HepG2 (cell line): Measurements from ENCODE around the gene CD151. TPM values are rescaled to one million over a fixed set of nuclear protein-coding genes. Genes with fewer than 3 reads are reported as not detected.

Experiments used
- ATAC-seq: fragments of 200-7000 bp; cut with Tn5 transposase; 3 replicates; pipeline ENCODE4 v1.9.1; 2020; ENCODE audit warnings: mild to moderate bottlenecking, moderate library complexity
- BruUV-seq: library from RNA; stranded (reverse); fragments of 400-500 nt; replicated peaks from 2 replicates; lab custom pipeline; 2021; lab: Mats Ljungman, UMichigan
- CTCF ChIA-PET: fragments of 300-600 bp; formaldehyde crosslinking; extraction: SDS; loops from one replicate; lab custom pipeline; 2021; ENCODE audit warnings: low total read pairs, inconsistent platforms, low intra/inter-chr PET ratio; lab: Yijun Ruan, JAX
- POLR2A ChIA-PET: fragments of 350-600 bp; sonication (Branson Sonifier 250); formaldehyde crosslinking; loops from one replicate; lab custom pipeline; 2020; ENCODE audit warnings: antibody characterized with exemption, inconsistent platforms; lab: Yijun Ruan, JAX
- DNase-seq: peaks from one replicate; pipeline ENCODE4 v3.0.0-alpha.2; 2015; ENCODE audit warnings: low spot score
- FAIRE-seq: peaks from 3 replicates; lab custom pipeline; 2011; peaks lifted over from hg19 to GRCh38; lab: Jason Lieb, UNC
- H2AFZ ChIP-seq: one replicate; pipeline ENCODE4 v1.6.1; 2011; ENCODE audit warnings: low read length, inconsistent platforms
- H3K27ac ChIP-seq: fragments of 300-600 bp; 3 replicates; pipeline ENCODE4 v1.8.0; 2011; ENCODE audit warnings: mixed run types, mild to moderate bottlenecking, mixed read lengths, low read length, inconsistent platforms; ENCODE audit not compliant: insufficient read depth; ENCODE audit errors: extremely low read length
- H3K27me3 ChIP-seq, 2 experiments: fragments of 200-600 bp in 1 of 2; 2 replicates in 1 of 2; 3 replicates in 1 of 2; pipeline versions ENCODE4 v1.6.0 to v1.8.0; 2011; ENCODE audit warnings: low read length in 2 of 2, mild to moderate bottlenecking in 2 of 2, moderate library complexity in 2 of 2, inconsistent platforms in 1 of 2; ENCODE audit not compliant: insufficient read depth in 2 of 2, control insufficient read depth in 1 of 2
- H3K36me3 ChIP-seq, 2 experiments: fragments of 200-600 bp in 1 of 2; replicated peaks in 1 of 2; 2 replicates in 1 of 2; 3 replicates in 1 of 2; pipeline versions ENCODE4 v1.5.1 to v1.8.0; 2011; ENCODE audit warnings: low read length in 2 of 2, inconsistent platforms in 1 of 2; ENCODE audit not compliant: insufficient read depth in 2 of 2, control insufficient read depth in 1 of 2
- H3K4me1 ChIP-seq: 2 replicates; pipeline ENCODE4 v1.5.1; 2012; ENCODE audit warnings: low read length, inconsistent platforms; ENCODE audit not compliant: insufficient read depth
- H3K4me2 ChIP-seq: 2 replicates; pipeline ENCODE4 v1.6.0; 2011; ENCODE audit warnings: low read depth, low read length, inconsistent platforms
- H3K4me3 ChIP-seq, 3 experiments: fragments of 200-600 bp in 1 of 3; sonication (generic), shearing (Covaris generic) in 1 of 3; replicated peaks in 1 of 3; 2 replicates each; pipeline ENCODE4 v1.5.1; 2011 to 2016; ENCODE audit warnings: low read length in 3 of 3, inconsistent platforms in 2 of 3, low read depth in 2 of 3, mild to moderate bottlenecking in 2 of 3, control low read depth in 1 of 3, mixed read lengths in 1 of 3; ENCODE audit not compliant: insufficient read depth in 1 of 3
- H3K79me2 ChIP-seq: one replicate; pipeline ENCODE4 v1.6.1; 2011; ENCODE audit warnings: low read length, inconsistent platforms; ENCODE audit not compliant: insufficient read depth
- H3K9ac ChIP-seq: 2 replicates; pipeline ENCODE4 v1.6.0; 2011; ENCODE audit warnings: mild to moderate bottlenecking, low read depth, low read length, inconsistent platforms; ENCODE audit not compliant: insufficient read depth
- H3K9me3 ChIP-seq: 2 replicates; pipeline ENCODE4 v1.5.1; 2012; ENCODE audit warnings: mild to moderate bottlenecking, low read length
- H4K20me1 ChIP-seq: 2 replicates; pipeline ENCODE4 v1.6.0; 2011; ENCODE audit warnings: inconsistent platforms, mild to moderate bottlenecking, low read length, moderate library complexity; ENCODE audit not compliant: insufficient read depth
- AGO1 ChIP-seq: fragments of 200-400 bp; formaldehyde crosslinking; IDR thresholded peaks from 2 replicates; pipeline ENCODE4 v1.6.1; 2017; ENCODE audit warnings: mild to moderate bottlenecking, low read depth, low read length, moderate library complexity; ENCODE audit not compliant: poor library complexity, severe bottlenecking
- AGO2 ChIP-seq: fragments of 200-400 bp; formaldehyde crosslinking; optimal IDR thresholded peaks from 2 replicates; pipeline ENCODE3; 2017; ENCODE audit warnings: mild to moderate bottlenecking, low read depth, low read length, moderate library complexity
- AKAP8 ChIP-seq: sonication (generic); formaldehyde crosslinking; IDR thresholded peaks from 2 replicates; pipeline ENCODE4 v1.5.1; 2020; ENCODE audit warnings: mild to moderate bottlenecking, missing genetic modification reagents
- GATA4 ChIP-seq: sonication (generic); IDR thresholded peaks from 2 replicates; pipeline ENCODE4 v1.6.1; 2016; ENCODE audit warnings: antibody characterized with exemption, low read depth, borderline replicate concordance
- HNRNPUL1 ChIP-seq: fragments of 200-400 bp; formaldehyde crosslinking; IDR thresholded peaks from 2 replicates; pipeline ENCODE4 v1.6.1; 2017; ENCODE audit warnings: low read depth, mild to moderate bottlenecking, low read length, moderate library complexity
- POLR2A ChIP-seq, 2 experiments: IDR thresholded peaks; 2 replicates each; pipeline ENCODE4 v1.6.1; 2011; ENCODE audit warnings: low read depth in 2 of 2, low read length in 2 of 2, mild to moderate bottlenecking in 1 of 2, moderate library complexity in 1 of 2; ENCODE audit not compliant: insufficient read depth in 1 of 2
- ZBTB38 ChIP-seq: sonication (generic); formaldehyde crosslinking; IDR thresholded peaks from 2 replicates; pipeline ENCODE4 v1.5.1; 2020; ENCODE audit warnings: mild to moderate bottlenecking, missing genetic modification reagents
- ZNF780A ChIP-seq: sonication (generic); formaldehyde crosslinking; IDR thresholded peaks from 2 replicates; pipeline ENCODE4 v1.8.0; 2022; ENCODE audit warnings: mild to moderate bottlenecking, missing genetic modification reagents, moderate library complexity
- WGBS: methylation state at CpG from one replicate; pipeline ENCODE4 v1.1.6; 2017; ENCODE audit warnings: low lambda C conversion rate; 5-methylcytosine and 5-hydroxymethylcytosine counted together
- in situ Hi-C: cut with HindIII; loops from 2 replicates; pipeline ENCODE4 v1.10.0; 2017; ENCODE audit warnings: low pct_unique_long_range_greater_than_20kb; ENCODE audit not compliant: extremely low pct_ligation_motif_present
- intact Hi-C: fragments of 100-400 bp; cut with micrococcal nuclease; formaldehyde crosslinking; loops from one replicate; pipeline ENCODE4 v1.10.0; 2022; ENCODE audit not compliant: unreplicated experiment
- polyA plus RNA-seq, 8 experiments: library from polyadenylated mRNA; depleted of rRNA in 3 of 8; stranded (reverse) in 7 of 8; unstranded in 1 of 8; fragments of >200 nt; fragmentation: Illumina TruSeq in 4 of 8; extraction: Trizol in 4 of 8; gene quantifications; 2 replicates each; pipeline versions ENCODE4 v1.2.1 to v1.2.3, GENCODE V29; 2011 to 2016; ENCODE audit warnings: low read depth in 4 of 8, missing spikeins in 1 of 8, mixed read lengths in 1 of 8; ENCODE audit not compliant: insufficient read depth in 1 of 8
- total RNA-seq, 5 experiments: library from RNA; depleted of rRNA; stranded (reverse); fragments of >200 nt; fragmentation: Illumina TruSeq; extraction: Trizol; gene quantifications; 2 replicates each; pipeline ENCODE4 v1.2.3, GENCODE V29; 2016; ENCODE audit warnings: low read depth in 1 of 5
- TF ChIP-seq, protein P1 (sequence below): sonication (generic); formaldehyde crosslinking; IDR thresholded peaks from 2 replicates; pipeline ENCODE4 v1.4.0; 2020; ENCODE audit warnings: missing genetic modification reagents

The CD151 gene
- total and polyA plus RNA-seq, 2 of the 13 experiments (the other 11 are each of a cell fraction or from before 2014, with no cell fraction given), result 125 to 197 TPM

DNA sequence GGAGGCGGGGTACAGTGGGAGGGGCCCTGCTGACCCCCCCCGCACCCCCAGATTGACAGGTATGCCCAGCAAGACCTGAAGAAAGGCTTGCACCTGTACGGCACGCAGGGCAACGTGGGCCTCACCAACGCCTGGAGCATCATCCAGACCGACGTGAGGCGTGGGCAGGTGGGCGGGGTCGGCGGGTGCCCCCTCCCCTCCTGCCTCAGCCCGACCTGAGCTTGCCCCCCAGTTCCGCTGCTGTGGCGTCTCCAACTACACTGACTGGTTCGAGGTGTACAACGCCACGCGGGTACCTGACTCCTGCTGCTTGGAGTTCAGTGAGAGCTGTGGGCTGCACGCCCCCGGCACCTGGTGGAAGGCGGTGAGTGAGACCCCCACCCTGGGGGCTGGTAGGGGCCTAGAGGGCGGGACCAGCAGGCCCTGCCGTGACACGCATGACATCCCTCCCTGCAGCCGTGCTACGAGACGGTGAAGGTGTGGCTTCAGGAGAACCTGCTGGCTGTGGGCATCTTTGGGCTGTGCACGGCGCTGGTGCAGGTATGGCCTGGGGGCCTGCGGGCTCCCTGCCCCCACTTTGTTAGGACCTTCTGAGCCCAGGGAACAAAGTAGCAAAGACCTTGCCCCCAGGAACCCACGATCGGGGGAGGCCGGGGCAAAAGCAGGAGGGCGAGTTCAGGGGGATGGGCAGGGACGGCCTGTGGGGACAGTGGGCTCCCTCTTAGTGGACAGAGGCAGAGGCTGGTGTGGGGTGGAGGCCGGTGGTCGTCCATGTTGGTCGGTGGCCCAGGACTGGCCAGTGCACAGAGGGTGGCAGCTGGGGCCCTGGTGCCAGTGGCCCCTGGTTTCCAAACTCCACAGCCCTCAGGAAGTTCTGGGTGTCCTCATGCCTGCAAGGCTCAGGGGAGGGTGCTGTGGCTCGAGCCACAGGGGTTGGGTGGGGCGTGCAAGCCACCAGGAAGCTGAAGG, 33.0 kb downstream of the CD151 start:
- Histone ChIP-seq H3K9ac (no peak overlapping the region), H4K20me1 (no peaks in the 10 kb centered on the region), H3K27ac (no peak overlapping the region), H3K27me3 (no peaks in the 10 kb centered on the region), H3K4me2 (no peak overlapping the region), H3K9me3 (no peaks in the 10 kb centered on the region), H3K4me3 (no peak overlapping the region), H3K79me2 (no peaks in the 10 kb centered on the region), H2AFZ (no peak overlapping the region), H3K36me3 (peaks cover 3 to 6% of the 10 kb centered on the region in 2 experiments; a peak in 2 of 5 replicates), H3K4me1 (0 out of 2 replicates have a peak, but pooled peaks cover 8% of the 10 kb centered on the region)
- POLR2A ChIA-PET, result interaction anchor here (1.0 kb wide), 1 partner anchor 624 kb away, joined by 3 read pairs; no protein-coding TSS in a partner anchor
- ATAC-seq, result no peak
- FAIRE-seq, result no peak
- intact Hi-C loops (no loop called here), in situ Hi-C loops (no loop called here)
- CTCF ChIA-PET, result no interaction called here
- no peak for DNase-seq
- WGBS, result 89% methylated on average over 24 of the region's 41 CpGs
- TF ChIP-seq GATA4 (no peak), AGO1 (peak; percentile 49), ZBTB38 (peak; percentile 17; the same call in 1 of the 2 replicates), AGO2 (peak; percentile 88), ZNF780A (no peak), POLR2A (IDR thresholded peaks at IDR 0.05; ENCODE audit: insufficient read depth in 1 of 2, low read depth in 2 of 2, low read length in 2 of 2) (0 out of 4 replicates have a peak, but pooled peaks of 1 of the 2 experiments have one; percentile 36), HNRNPUL1 (no peak), AKAP8 (peak; percentile 78; the same call in 1 of the 2 replicates)
- TF ChIP-seq, protein P1, sequence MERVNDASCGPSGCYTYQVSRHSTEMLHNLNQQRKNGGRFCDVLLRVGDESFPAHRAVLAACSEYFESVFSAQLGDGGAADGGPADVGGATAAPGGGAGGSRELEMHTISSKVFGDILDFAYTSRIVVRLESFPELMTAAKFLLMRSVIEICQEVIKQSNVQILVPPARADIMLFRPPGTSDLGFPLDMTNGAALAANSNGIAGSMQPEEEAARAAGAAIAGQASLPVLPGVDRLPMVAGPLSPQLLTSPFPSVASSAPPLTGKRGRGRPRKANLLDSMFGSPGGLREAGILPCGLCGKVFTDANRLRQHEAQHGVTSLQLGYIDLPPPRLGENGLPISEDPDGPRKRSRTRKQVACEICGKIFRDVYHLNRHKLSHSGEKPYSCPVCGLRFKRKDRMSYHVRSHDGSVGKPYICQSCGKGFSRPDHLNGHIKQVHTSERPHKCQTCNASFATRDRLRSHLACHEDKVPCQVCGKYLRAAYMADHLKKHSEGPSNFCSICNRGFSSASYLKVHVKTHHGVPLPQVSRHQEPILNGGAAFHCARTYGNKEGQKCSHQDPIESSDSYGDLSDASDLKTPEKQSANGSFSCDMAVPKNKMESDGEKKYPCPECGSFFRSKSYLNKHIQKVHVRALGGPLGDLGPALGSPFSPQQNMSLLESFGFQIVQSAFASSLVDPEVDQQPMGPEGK, result peak; percentile 48; the same call in 1 of the 2 replicates
- no TSS peak for BruUV-seq
